HG03108 (cell line): ENCODE results near the gene C1orf226.
"Not testable (repeated sequence)": the region's sequence is repeated elsewhere in the genome, so short reads cannot be mapped to it uniquely, and the experiment has no call there.

Experiments used
- ATAC-seq: cut with Tn5 transposase; IDR thresholded peaks from one replicate; pipeline ENCODE4 v1.9.1; 2021; ENCODE audit warnings: moderate library complexity; ENCODE audit not compliant: unreplicated experiment

The C1orf226 gene

GRCh38 chr1:162381383-162381782 lies at the start of gene C1orf226:
C1orf226 (plus strand) TSS chr1:162381728; CDS start chr1:162381902, 174 bp downstream.
- no peak for ATAC-seq

- no peak for ATAC-seq
Measured at GRCh38 chr1:162333991-162334390, 47.5 kb upstream of the C1orf226 start.

- ATAC-seq, result no peak
Measured at GRCh38 chr1:162335126-162335525, 46.4 kb upstream of the C1orf226 start.

GRCh38 chr1:162336621-162337285 lies 44.8 kb upstream of the C1orf226 start:
- ATAC-seq, result no peak

GRCh38 chr1:162342452-162342983 lies 39.0 kb upstream of the C1orf226 start:
- ATAC-seq, result no peak

GRCh38 chr1:162343470-162343869 lies 38.1 kb upstream of the C1orf226 start:
- no peak for ATAC-seq

- ATAC-seq, result no peak
Measured at GRCh38 chr1:162347281-162347680, 34.2 kb upstream of the C1orf226 start.

GRCh38 chr1:162349635-162350330 lies 31.7 kb upstream of the C1orf226 start:
- ATAC-seq, result no peak

- no peak for ATAC-seq
Measured at GRCh38 chr1:162351246-162351842, 30.2 kb upstream of the C1orf226 start.

GRCh38 chr1:162351874-162352273 lies 29.7 kb upstream of the C1orf226 start:
- not testable (repeated sequence) for ATAC-seq

GRCh38 chr1:162353078-162353477 lies 28.4 kb upstream of the C1orf226 start:
- ATAC-seq, result no peak

GRCh38 chr1:162353702-162354101 lies 27.8 kb upstream of the C1orf226 start:
- ATAC-seq, result no peak

GRCh38 chr1:162357681-162358266 lies 23.8 kb upstream of the C1orf226 start:
- ATAC-seq, result no peak

- no peak for ATAC-seq
Measured at GRCh38 chr1:162358928-162359327, 22.6 kb upstream of the C1orf226 start.

GRCh38 chr1:162359523-162360236 lies 21.8 kb upstream of the C1orf226 start:
- ATAC-seq, result no peak

GRCh38 chr1:162360237-162360873 lies 21.2 kb upstream of the C1orf226 start:
- ATAC-seq, result no peak

GRCh38 chr1:162360874-162361260 lies 20.7 kb upstream of the C1orf226 start:
- no peak for ATAC-seq

- ATAC-seq, result peak; percentile 11
Measured at GRCh38 chr1:162361349-162361748, 20.2 kb upstream of the C1orf226 start.

GRCh38 chr1:162363823-162364222 lies 17.7 kb upstream of the C1orf226 start:
- ATAC-seq, result no peak

- ATAC-seq, result no peak
Measured at GRCh38 chr1:162364498-162364897, 17.0 kb upstream of the C1orf226 start.
